ENCODE data around the gene PMIS2.

GRCh38 chr19:35636651-35637050 lies 50.7 kb downstream of the PMIS2 start:
- TF ChIP-seq EP300 (IDR thresholded peaks at IDR 0.05) (no peak), POLR2A (IDR thresholded peaks at IDR 0.05) (no peak), CTCF (IDR thresholded peaks at IDR 0.05) (no peak), POLR2AphosphoS5 (IDR thresholded peaks at IDR 0.05) (no peak)
